Measurements from ENCODE around the gene ZNF664. TPM values are rescaled to one million over a fixed set of nuclear protein-coding genes. Genes with fewer than 3 reads are reported as not detected.

Gene ZNF664
- total and polyA plus RNA-seq, 2 of the 8 experiments (the other 6 are each of a cell fraction or from before 2014, with no cell fraction given), result 22.8 to 51.4 TPM

- Histone ChIP-seq H3K23ac (ENCODE audit: insufficient read length) (no peak overlapping the region), H2AK5ac (ENCODE audit: low read depth, low read length) (no peak overlapping the region), H3K27me3 (replicated peaks in 1 of 4; ENCODE audit: control insufficient read depth in 3 of 4, extremely low read depth in 1 of 4, insufficient read depth in 3 of 4, low read length in 3 of 4) (peaks cover 67 to 98% (median 86%) of the 10 kb centered on the region in 4 experiments), H3K79me2 (ENCODE audit: control insufficient read depth in 1 of 2, insufficient read depth in 2 of 2, low read length in 2 of 2) (no peaks in the 10 kb centered on the region), H2BK20ac (ENCODE audit: low read length) (no peak overlapping the region), H2BK5ac (ENCODE audit: low read depth, low read length) (no peak overlapping the region), H4K91ac (replicated peaks; ENCODE audit: insufficient read length, low read length) (no peak overlapping the region), H2BK120ac (replicated peaks; ENCODE audit: low read depth, low read length) (no peak overlapping the region), H3K4me2 (ENCODE audit: insufficient read depth in 1 of 2, low read depth in 2 of 2, low read length in 2 of 2) (no peak overlapping the region), H2BK12ac (ENCODE audit: low read depth, low read length) (no peak overlapping the region), H3K14ac (ENCODE audit: insufficient read length) (no peak overlapping the region), H3K79me1 (ENCODE audit: low read depth, low read length) (no peaks in the 10 kb centered on the region), H3K27ac (ENCODE audit: low read depth, low read length) (no peak overlapping the region), H2AFZ (ENCODE audit: low read length) (no peak overlapping the region), H3K4me1 (replicated peaks in 1 of 4; ENCODE audit: control insufficient read depth in 3 of 4, insufficient read depth in 4 of 4, low read length in 3 of 4) (no peaks in the 10 kb centered on the region), H3K36me3 (ENCODE audit: control insufficient read depth in 2 of 4, insufficient read depth in 4 of 4, low read length in 3 of 4) (peaks cover 0 to 4% (median 0%) of the 10 kb centered on the region in 4 experiments; a peak in 1 of 8 replicates), H4K8ac (ENCODE audit: extremely low read depth, insufficient read depth, low read length) (no peak overlapping the region), H3K4ac (replicated peaks; ENCODE audit: insufficient read length, low read depth, low read length) (no peak overlapping the region), H3K4me3 (ENCODE audit: extremely low read depth in 1 of 4, insufficient read depth in 2 of 4, low read depth in 3 of 4, low read length in 4 of 4) (no peak overlapping the region), H2BK15ac (ENCODE audit: low read length) (no peak overlapping the region), H4K5ac (ENCODE audit: insufficient read length, low read depth, low read length) (no peak overlapping the region), H3K18ac (ENCODE audit: extremely low read depth, low read length) (no peak overlapping the region), H3K23me2 (ENCODE audit: low read depth, low read length) (no peaks in the 10 kb centered on the region), H3K56ac (replicated peaks; ENCODE audit: insufficient read length, low read depth, low read length) (no peak overlapping the region), H3K9ac (replicated peaks in 1 of 4; ENCODE audit: extremely low read depth in 1 of 4, low read depth in 3 of 4, low read length in 3 of 4) (no peak overlapping the region), H4K20me1 (replicated peaks in 1 of 2; ENCODE audit: control insufficient read depth in 1 of 2, insufficient read depth in 2 of 2, low read length in 2 of 2) (peaks cover 2 to 25% of the 10 kb centered on the region in 2 experiments), H3K9me3 (ENCODE audit: insufficient read depth in 2 of 2, low read depth in 1 of 2, low read length in 1 of 2) (no peaks in the 10 kb centered on the region)
- WGBS, 2 experiments (ENCODE audit: extremely low coverage in 1 of 2, insufficient coverage in 1 of 2, insufficient read length in 1 of 2, insufficient replicate concordance in 2 of 2, low coverage in 1 of 2, low lambda C conversion rate in 2 of 2, missing lambda C conversion rate in 1 of 2), result 64% methylated on average over 5 of the region's 5 CpGs; no CpG with 5 or more reads in 1 of the 2 experiments
- FAIRE-seq, result no peak
- CTCF ChIA-PET (ENCODE audit: partially characterized antibody), result interaction anchor here (1.2 to 1.8 kb wide), 2 partner anchors 12 to 27 kb away, joined by 4 to 5 read pairs; no protein-coding TSS in a partner anchor
- POLR2A ChIA-PET (ENCODE audit: partially characterized antibody), result interaction anchor here (1.1 kb wide), 1 partner anchor 9 kb away, joined by 3 read pairs; no protein-coding TSS in a partner anchor
- TF ChIP-seq YY1 (IDR thresholded peaks at IDR 0.05; ENCODE audit: low read depth, low read length) (no peak), BRCA1 (IDR thresholded peaks at IDR 0.05; ENCODE audit: low read depth, low read length) (no peak), RBBP5 (IDR thresholded peaks at IDR 0.05; ENCODE audit: borderline replicate concordance, low read depth, low read length) (no peak), CTBP2 (IDR thresholded peaks at IDR 0.05; ENCODE audit: borderline replicate concordance, insufficient read depth, insufficient read length, low read length) (no peak), CHD1 (IDR thresholded peaks at IDR 0.05; ENCODE audit: low read depth, low read length) (no peak), CHD2 (IDR thresholded peaks at IDR 0.05; ENCODE audit: low read length) (no peak), SP2 (IDR thresholded peaks at IDR 0.05; ENCODE audit: low read length) (no peak), EZH2 (IDR thresholded peaks at IDR 0.05; ENCODE audit: low read depth, low read length, severe bottlenecking) (no peak), KDM4A (IDR thresholded peaks at IDR 0.05; ENCODE audit: low read depth, low read length, severe bottlenecking) (no peak), POU5F1 (IDR thresholded peaks at IDR 0.05; ENCODE audit: low read depth, low read length) (no peak), E2F6 (IDR thresholded peaks at IDR 0.05) (no peak)
- no peak for DNase-seq (ENCODE audit: low read depth in 1 of 2, low spot score in 2 of 2)
Observed at GRCh38 chr12:123965382-123965781, 7.6 kb upstream of the ZNF664 start.
